HG02943 (cell line): ENCODE results near the gene ALKBH6.
A peak's percentile ranks its signal among the peaks of the same experiment; 100 is the strongest.

Source experiments
- ATAC-seq: cut with Tn5 transposase; IDR thresholded peaks from one replicate; pipeline ENCODE4 v1.9.1; 2021; ENCODE audit warnings: mild to moderate bottlenecking, low read depth, moderate library complexity; ENCODE audit not compliant: unreplicated experiment

ALKBH6 gene

DNA sequence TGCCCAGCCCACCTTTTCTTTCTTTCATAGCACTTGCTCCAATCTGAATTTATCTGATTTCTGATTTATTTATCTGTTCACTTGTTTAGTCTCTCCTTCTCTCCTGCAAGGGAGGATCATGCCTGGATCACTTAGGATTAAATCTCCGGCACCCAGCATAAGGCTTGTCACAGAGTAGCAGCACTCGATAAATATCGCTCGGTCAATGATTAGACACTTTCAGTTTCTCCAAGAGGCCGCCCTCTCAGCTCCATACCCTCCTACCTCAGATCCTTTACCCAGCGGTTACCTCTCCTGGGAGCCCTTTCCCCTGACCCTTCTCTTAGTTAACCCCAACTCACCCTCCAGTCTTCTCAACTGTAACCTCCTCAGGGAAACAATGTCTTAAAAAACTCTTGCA is 17.3 kb upstream of the ALKBH6 start:
- ATAC-seq = no peak

DNA sequence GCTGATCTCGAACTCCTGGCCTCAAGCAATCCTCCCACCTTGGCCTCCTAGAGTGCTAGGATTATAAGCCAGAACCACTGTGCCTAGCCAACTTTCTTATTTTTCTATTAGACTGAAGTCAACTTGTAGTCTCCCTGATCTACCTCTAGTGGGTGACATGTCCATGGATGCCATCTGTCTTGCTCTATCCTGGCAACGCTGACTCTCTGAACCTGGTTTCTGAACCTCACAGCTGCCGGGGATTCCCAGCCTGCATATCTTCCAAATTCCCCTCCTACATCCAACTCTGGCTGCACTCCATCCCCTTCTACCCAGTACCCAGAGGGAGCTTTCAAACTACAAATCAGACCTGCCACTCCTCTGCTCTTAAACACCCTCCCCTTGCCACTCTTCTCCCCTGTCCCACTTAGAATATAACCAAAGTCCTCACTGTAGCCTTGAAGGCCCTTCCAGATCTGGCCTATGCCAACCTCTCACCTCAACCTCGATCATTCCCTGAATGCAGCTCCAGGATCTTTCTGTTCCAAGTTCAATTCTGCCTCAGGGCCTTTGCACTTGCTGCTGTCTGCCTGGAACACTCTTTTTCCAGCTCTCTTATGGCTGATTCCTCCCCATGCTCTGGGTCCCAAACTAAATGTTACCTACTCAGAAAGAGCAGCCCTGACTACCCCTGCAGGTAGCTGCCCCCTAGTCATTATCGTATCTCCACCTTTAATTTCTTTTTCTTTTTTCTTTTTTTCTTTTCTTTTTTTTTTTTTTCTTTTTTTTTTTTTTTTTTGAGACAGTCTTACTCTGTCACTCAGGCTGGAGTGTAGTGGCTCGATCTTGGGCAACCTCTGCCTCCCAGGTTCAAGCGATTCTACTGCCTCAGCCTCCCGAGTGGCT is 16.5 kb upstream of the ALKBH6 start:
- ATAC-seq = no peak

DNA sequence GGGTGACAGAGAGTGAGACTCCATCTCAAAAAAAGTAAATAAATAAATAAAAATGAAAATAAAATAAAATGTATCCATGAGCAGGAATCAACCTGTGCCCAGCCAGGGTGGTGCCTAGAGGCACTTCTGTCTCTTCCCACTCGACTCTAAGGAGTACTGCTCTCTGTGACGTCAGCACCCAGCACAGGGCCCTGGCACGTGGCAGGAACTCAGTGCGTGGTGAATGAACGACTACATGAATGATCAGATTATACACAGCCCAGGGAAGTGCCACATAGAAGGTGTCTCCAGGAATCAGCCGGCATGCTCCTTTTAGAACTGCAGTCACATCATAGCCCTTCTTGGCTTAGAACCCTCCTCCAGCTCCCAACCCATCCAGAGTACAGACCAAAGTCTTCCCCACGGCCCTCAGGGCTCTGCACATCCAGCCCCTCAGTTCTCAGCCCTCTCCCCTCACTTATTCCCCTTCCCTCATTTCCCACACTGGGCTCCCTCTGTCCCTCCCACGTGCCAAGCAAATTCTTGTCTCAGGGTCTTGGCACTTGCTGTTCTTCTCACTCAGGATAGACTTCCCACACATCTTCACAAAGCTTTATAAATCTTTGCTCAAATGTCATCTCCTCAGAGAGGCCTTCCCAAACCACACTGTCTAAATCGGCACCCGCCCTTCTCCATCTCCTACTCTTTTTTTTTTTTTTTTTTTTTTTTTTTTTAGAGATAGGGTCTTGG is 14.5 kb upstream of the ALKBH6 start:
- ATAC-seq = no peak

DNA sequence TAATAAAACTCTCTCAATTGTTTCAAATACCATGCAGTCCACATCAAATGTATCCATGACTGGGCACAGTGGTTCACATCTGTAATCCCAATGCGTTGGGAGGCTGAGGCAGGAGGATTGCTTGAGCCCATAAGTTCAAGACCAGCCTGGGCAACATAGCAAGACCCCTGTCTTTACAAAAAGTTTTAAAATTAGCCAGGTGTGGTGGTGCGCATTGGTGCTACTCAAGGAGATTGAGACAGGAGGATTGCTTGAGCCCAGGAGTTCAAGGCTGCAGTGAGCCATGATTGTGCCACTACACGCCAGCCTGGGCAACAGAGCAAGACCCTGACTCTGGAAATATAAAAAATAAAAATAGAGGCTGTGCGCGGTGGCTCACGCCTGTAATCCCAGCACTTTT is 13.7 kb upstream of the ALKBH6 start:
- ATAC-seq = no peak

DNA sequence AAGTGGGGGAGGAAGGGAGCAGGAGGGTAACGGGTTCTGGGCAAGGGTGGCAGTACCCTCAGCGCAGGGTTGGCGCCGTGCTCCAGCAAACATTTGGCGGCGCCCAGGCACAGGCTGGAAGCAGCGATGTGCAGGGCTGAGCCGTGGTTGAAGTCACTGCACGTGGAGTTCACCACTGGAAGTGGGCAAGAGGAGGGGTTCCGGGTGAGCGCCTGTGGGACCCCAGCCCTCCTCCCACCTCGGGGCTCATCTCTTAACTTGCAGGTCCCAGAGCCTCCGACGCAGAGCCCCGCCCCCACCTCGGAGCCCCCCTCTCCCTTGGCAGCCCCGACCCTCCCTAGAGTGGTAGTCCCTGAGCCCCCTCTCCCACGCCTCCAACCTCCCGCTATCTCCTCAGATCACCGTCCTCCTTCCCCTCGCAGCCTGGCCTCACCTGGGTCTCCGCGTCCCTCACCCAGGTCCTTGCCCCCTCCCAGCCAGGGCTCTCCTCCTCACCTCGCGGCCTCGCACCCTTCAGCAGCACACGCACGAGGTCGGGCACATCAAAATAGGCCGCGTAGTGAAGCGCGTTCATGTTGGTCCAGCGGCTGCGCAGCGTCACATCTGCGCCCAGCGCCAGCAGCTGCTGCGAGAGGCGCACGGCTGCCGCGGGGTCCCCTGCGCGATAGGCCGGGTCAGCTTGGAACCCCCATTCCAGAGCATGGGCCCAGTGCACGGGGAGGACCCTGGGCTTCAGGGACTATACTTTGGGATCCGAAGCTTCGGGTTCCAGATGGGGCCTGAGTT is 12.3 kb upstream of the ALKBH6 start:
- no peak for ATAC-seq

DNA sequence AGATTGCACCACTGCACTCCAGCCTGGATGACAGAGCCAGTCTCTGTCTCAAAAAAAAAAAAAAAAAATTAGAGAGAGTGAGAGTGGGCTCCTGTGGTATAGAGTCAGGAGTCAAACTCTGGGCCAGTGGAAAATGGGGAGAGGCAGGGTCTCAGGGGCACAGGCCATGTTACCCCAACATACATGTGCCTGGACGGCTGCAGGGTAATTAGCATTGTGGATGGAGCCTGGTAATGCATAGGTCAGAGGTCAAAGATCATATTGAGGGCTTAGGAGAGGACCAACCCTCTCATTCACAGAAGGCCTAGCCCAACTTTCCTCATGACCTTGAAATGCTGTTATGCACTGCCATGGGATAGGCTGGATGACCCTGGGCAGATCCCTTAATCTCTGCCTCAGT is 11.5 kb upstream of the ALKBH6 start:
- no peak for ATAC-seq

DNA sequence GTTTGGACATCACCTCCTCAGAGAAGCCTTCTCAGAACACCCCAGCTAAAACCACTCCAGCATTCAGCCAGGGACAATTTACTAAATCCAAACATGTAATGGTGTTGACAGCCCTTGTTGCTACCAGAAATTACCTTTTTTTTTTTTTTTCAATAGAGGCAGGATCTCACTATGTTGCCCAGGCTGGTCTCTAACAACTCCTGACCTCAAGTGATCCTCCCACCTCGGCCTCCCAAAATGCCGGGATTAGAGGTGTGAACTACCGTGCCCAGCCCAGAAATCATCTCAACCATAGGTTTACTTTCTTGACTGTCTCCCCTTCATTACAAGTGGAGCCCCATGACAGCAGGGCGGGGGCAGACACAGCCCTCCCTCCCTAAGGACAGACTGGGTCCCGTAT is 9.4 kb upstream of the ALKBH6 start:
- no peak for ATAC-seq

DNA sequence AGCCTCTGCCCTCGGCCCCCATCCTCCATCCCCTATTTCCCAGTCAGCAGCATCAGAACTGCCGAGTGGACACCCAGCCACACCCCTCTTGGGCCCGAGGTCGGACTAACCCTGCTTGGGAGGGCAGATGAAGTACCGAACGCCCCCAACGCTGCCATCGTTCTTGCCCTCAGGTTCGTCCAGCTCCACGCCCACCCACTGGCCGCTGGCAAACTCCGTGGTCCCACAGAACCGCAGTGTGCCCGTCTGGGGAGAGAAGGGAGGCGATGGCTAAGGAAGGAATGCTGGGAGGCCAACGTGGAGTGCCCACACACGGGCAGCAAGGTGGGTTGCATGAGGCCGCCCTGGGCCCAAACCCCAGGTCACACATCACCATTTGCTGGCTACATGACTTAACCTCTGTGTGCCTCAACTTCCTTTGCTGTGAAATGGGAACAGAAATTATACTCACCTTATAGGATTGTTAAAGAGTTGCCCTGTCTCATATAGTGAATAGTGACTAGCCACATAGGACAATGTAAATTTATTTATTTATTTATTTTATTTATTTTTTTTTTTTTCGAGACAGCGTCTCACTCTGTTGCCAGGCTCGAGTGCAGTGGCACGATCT is 5.2 kb upstream of the ALKBH6 start:
- no peak for ATAC-seq

DNA sequence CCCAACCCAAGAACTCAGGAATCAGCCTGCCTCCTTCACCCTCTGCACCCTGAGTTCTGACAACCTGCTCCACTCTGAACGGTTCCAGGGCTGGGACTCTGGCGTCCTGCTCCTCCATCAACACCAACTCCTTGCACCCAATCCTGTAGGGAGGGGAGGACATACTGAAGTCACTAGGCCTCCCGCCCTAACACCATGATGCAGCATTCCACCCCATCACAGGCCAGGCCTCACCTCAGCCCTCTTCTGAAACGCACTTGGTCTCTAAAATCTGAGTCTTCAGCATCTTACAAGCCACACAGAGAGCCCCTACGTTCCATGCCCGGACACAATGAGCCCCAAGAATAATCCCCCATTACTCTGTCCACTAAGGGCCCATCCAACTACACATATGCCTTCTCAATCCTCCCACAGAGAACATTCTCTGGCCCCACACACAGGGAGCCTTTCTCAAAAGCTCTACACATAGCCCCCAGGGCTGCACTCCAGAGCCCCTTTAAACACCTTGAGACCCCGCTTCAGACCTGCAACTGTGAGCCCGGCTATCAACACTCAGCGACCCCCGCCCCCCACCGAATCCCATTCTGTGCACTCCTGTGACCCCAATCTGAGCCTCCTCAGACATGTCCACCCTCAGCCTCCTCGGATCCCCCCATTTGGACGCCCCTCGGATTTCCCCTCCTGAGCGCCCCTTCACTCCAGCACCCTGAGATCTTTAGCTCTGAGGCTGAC is 567 bp downstream of the ALKBH6 start:
- ATAC-seq = no peak

DNA sequence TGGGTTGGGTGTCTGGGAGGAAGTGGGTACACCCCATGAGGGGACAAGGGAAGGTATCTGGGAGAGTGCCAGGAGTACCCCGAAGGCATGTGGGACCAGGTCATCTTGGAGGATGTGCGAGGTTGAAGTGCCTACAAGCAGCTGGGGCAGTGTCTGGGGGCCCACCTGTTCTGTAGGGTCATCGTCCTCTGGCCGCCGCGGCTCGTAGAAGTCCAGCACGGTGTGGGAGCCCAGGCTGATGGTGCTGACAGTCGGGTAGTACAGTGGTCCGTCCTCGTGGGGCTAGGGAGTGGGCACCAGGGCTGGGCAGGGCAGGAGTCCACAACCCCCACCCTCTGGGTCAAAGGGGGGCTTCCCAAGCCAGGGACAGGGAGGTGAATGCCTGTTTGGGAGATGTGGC is 3.6 kb downstream of the ALKBH6 start:
- ATAC-seq = no peak

DNA sequence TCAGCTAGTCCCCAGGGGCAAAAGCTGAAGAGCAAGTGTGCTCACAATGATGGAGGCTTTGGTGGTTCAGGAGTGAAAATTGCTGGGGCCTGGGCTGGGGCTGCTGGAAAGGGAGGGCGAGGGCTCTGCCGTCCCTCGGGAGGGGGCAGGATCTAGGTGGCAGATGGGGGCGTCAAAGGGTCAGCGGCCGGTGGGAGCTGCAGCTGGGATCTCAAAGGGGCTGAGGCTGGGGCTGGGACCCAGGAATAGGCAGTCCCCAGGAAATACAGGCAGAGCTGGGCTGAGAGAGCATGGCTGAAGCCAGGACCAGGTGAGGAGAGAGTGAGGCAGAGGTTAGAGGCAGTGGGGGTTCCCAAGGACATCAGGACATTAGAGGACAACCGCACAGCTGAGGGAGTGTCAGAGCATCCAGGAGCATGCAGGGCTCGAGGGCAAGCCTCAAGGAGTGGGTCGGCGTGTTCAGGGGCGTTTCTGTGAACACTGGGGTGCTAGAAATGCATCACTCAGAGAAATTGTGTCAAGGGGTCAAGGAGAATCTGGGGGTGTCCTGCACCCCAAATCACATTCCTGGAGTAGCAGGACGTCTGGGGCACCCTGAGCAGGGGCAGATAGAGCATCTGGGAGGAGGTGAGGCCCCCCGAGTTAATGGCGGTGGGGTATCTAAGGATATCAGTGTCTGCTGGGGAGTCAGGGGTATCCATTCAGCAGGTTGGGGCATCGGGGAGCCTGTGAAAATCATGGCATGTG is 4.2 kb downstream of the ALKBH6 start:
- no peak for ATAC-seq

DNA sequence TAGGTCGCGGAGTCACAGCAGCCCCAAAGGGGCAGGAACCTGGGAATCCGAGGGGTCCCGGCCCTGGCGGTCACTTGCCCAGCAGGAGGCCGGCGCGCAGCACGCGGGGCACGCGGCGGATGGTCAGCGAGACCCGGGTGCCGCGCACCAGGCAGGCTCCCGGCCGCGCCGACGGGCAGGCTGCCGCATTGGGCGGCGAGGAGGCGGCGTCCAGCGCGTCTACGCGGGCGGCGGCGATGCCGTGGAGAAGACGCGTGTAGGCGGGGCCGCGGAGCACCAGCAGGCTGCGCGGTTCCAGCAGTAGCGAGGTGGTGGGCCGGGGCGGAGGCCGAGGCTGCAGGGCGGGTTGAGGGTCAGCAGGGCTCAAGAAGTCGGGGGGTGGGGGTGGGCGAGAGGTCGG is 4.8 kb downstream of the ALKBH6 start:
- no peak for ATAC-seq

DNA sequence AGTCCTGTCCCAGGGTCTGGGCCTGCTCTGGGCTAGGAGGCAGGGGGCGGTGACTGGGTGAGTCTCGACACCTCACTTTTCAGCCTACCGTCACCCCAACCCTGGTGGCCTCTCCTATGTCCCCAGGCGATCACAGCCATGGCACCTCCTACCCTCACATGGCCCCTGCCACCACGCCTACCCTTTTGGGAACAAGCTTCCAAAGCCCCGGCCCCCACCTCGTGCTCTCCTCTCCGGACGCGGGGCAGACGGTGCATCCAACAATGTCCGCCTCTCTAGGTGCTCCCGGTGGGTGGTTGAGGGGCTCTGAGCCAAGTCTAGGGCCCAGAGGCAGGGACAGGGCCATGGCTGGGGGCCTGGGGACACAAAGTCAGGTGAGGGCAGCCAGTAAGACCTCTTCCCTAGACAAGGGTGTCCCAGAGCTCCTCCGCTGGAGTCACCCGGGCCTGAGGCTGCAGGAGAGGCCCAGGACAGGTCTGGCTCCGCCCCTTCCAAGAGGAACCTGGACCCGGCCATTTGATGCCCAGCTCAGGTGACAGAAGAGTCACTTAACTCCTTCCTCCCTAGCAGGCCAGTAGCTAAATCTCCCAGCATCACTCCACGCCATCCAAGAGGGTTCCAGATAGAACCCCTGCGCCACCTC is 5.6 kb downstream of the ALKBH6 start, which contains the start of gene SYNE4:
Gene SYNE4, minus strand, starts transcription at position 478 of the 643 bp plus-strand sequence. Its CDS starts 132 bp downstream, at position 346.
- no peak for ATAC-seq

DNA sequence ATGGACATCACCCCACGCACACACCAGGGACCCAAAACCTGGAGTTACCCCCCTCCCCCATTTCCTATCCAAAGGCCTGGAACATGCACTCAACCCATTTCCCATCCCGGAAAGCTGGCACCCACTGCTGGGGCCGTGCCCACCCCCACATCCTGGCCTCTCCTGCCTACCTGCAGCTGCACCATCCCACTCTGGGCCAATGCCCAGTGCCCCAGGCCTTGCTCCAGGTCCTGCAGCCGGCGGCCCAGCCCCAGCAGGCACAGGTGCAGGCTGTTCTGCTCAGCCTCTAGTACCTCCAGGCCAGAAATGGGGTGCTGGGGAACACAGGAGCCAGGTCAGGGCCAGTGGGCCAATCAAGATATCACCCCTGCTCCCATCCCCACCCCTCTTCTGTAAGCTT is 7.1 kb downstream of the ALKBH6 start:
- ATAC-seq = no peak

DNA sequence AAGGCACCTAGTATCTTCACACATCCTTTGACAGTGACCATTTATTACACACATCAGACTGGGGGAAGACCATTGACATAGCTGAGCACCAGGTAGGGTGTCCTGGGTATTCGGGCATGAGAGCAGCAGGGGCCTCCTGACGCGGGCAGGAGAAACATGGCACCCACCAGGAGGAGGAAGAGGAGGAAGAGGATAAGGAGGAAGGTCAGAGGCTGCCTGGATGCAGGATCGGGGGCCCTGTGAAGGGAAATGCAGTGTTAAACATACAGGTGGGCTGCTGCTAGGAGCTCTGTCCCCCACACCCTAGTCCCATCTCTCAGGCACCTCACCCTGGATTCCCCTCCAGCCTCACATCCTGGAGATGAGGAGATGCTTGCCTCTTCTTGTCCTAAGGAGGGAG is 10.7 kb downstream of the ALKBH6 start:
- no peak for ATAC-seq

DNA sequence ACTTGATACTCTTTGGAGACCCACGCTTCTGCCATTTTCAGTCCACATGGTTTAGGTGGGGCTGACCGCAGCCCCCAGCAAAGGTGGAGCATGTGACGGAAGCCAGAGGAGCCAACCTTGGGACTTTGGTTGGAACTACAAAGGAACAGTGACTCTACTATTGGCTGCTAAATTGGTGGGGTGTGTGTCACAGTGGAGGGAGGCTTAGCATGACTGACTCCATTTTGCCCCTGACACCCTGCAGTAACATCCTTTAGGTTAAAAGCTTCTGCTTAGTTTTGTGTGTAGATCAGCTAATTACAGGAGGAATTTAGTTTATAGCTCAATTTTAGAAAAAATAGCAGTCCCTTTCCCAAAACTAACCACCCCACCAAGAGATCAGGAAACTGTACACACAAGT is 12.4 kb downstream of the ALKBH6 start:
- no peak for ATAC-seq

DNA sequence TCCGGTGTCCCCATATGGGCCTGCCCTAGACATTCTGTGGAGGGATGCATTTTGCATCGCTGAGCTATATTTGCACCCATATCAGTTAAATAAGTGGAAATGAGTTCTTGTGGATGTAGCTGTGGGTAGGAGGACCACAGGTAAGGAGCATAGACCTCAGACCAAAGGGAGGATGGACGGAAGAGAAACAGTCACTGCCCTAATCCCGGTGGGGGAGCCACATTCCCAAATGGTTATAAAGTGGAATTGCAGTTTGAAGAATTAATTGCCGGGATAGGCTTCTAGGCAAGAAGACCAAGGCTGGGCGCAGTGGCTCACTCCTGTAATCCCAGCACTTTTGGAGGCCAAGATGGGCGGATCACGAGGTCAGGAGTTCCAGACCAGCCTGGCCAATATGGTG is 17.2 kb downstream of the ALKBH6 start:
- ATAC-seq = no peak

DNA sequence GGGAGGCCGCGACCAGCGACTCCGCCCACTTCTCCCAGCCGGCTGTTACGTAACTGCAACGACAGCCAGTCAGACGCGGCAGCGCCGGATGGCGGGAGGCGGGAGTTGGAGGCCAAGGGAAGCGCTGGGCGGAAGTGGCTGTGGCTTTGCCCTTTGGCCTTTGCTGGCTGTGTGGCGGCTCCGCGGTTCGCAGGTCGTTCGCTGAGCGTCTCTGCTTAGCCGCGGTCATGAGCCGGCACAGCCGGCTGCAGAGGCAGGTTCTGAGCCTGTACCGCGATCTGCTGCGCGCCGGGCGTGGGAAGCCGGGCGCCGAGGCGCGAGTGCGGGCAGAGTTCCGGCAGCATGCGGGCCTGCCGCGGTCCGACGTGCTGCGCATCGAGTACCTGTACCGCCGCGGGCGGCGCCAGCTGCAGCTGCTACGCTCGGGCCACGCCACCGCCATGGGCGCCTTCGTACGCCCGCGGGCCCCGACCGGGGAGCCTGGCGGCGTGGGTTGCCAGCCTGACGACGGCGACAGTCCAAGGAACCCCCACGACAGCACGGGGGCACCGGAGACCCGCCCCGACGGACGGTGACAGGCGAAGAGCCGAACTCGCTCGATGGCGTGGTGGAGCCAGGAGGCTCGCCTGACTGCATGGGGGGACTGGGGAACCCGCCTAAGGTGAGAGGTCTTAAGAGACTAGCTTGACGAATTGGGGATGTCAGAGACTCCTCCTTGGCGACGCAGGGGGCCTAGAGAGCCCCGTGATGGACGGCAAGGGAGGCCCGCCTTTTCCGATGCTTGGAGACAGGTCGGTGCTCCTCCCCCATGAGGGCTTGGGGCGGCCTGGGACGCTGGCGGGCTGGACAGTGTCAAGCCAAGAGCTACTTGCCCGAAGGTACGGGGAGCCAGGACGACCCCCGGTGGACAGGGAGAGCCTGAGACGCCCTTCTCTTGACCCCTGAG is 18.7 kb downstream of the ALKBH6 start, which contains the start of gene SDHAF1:
Gene SDHAF1, plus strand, starts transcription at position 141 of the 946 bp plus-strand sequence. Its CDS starts 87 bp downstream, at position 228.
- peak; percentile 75 for ATAC-seq
